K562 (cell line): ENCODE results near the gene ZNF816. TPM values are rescaled to one million over a fixed set of nuclear protein-coding genes. Genes with fewer than 3 reads are reported as not detected.

Experiments
- ATAC-seq: fragments of 200-7000 bp; cut with Tn5 transposase; 3 replicates; pipeline ENCODE4 v1.9.1; 2020; ENCODE audit warnings: moderate library complexity
- BruUV-seq: library from RNA; stranded (reverse); fragments of 400-500 nt; replicated peaks from 2 replicates; lab custom pipeline; 2021; lab: Mats Ljungman, UMichigan
- CTCF ChIA-PET: fragments of 300-600 bp; formaldehyde crosslinking; extraction: SDS; loops from one replicate; lab custom pipeline; 2021; ENCODE audit warnings: low intra/inter-chr PET ratio; lab: Yijun Ruan, JAX
- POLR2A ChIA-PET: fragments of 300-600, 350-650 bp; sonication (Branson Sonifier 250); formaldehyde crosslinking; extraction: SDS; loops from one replicate; lab custom pipeline; 2021; ENCODE audit warnings: antibody characterized with exemption, inconsistent platforms; lab: Yijun Ruan, JAX
- DNase-seq, 4 experiments: peaks; one replicate each; pipeline versions ENCODE4 v3.0.0 to v3.0.0-alpha.2; 2011 to 2018; ENCODE audit warnings: low spot score in 3 of 4, mixed read lengths in 3 of 4; ENCODE audit errors: extremely low read depth in 1 of 4
- FAIRE-seq: peaks from 2 replicates; lab custom pipeline; 2011; peaks lifted over from hg19 to GRCh38; lab: Jason Lieb, UNC
- H2AFZ ChIP-seq: 2 replicates; pipeline ENCODE4 v1.6.0; 2011; ENCODE audit warnings: low read depth, low read length, control low read depth, inconsistent platforms
- H3K27ac ChIP-seq: fragments of 200-600 bp; 3 replicates; pipeline ENCODE4 v1.8.0; 2011; ENCODE audit warnings: low read depth, mild to moderate bottlenecking, control low read depth, inconsistent platforms, low read length, moderate library complexity, mixed read lengths; ENCODE audit errors: extremely low read depth
- H3K27me3 ChIP-seq, 2 experiments: fragments of 300-600 bp in 1 of 2; 2 replicates in 1 of 2; 3 replicates in 1 of 2; pipeline versions ENCODE4 v1.6.0 to v1.8.0; 2011; ENCODE audit warnings: inconsistent platforms in 2 of 2, low read length in 2 of 2, mild to moderate bottlenecking in 1 of 2, mixed read lengths in 1 of 2, moderate library complexity in 1 of 2; ENCODE audit not compliant: control insufficient read depth in 2 of 2, insufficient read depth in 2 of 2
- H3K36me3 ChIP-seq: fragments of 300-600 bp; 3 replicates; pipeline ENCODE4 v1.8.0; 2011; ENCODE audit warnings: mild to moderate bottlenecking, low read length, inconsistent platforms; ENCODE audit not compliant: control insufficient read depth, insufficient read depth
- H3K4me1 ChIP-seq, 2 experiments: fragments of 200-600 bp in 1 of 2; replicated peaks in 1 of 2; 2 replicates in 1 of 2; 3 replicates in 1 of 2; pipeline versions ENCODE4 v1.5.1 to v1.8.0; 2011; ENCODE audit warnings: inconsistent platforms in 2 of 2, low read length in 2 of 2, mild to moderate bottlenecking in 1 of 2, mixed read lengths in 1 of 2, moderate library complexity in 1 of 2; ENCODE audit not compliant: control insufficient read depth in 2 of 2, insufficient read depth in 2 of 2
- H3K4me2 ChIP-seq: 2 replicates; pipeline ENCODE4 v1.6.1; 2011; ENCODE audit warnings: low read length, control low read depth, inconsistent platforms, mixed read lengths; ENCODE audit not compliant: insufficient read depth
- H3K4me3 ChIP-seq: fragments of 200-600 bp; sonication (generic), shearing (Covaris generic); 2 replicates; pipeline ENCODE4 v1.5.1; 2016; ENCODE audit warnings: control low read depth, inconsistent platforms
- H3K79me2 ChIP-seq: fragments of 200-600 bp; 3 replicates; pipeline ENCODE4 v1.8.0; 2011; ENCODE audit warnings: low read length, inconsistent platforms; ENCODE audit not compliant: control insufficient read depth, insufficient read depth
- H3K9ac ChIP-seq, 2 experiments: 2 replicates each; pipeline versions ENCODE4 v1.6.0 to v1.6.1; 2011; ENCODE audit warnings: low read depth in 2 of 2, low read length in 2 of 2, control low read depth in 1 of 2, inconsistent platforms in 1 of 2, mild to moderate bottlenecking in 1 of 2, mixed read lengths in 1 of 2; ENCODE audit not compliant: insufficient read depth in 1 of 2
- H3K9me1 ChIP-seq: one replicate; pipeline ENCODE4 v1.6.0; 2011; ENCODE audit warnings: inconsistent platforms, mild to moderate bottlenecking, low read length, moderate library complexity; ENCODE audit not compliant: control insufficient read depth, insufficient read depth
- H3K9me3 ChIP-seq: replicated peaks from 2 replicates; pipeline ENCODE4 v1.5.1; 2011; ENCODE audit warnings: low read depth, low read length, inconsistent platforms; ENCODE audit not compliant: control insufficient read depth, insufficient read depth
- H4K20me1 ChIP-seq: replicated peaks from 2 replicates; pipeline ENCODE4 v1.6.1; 2011; ENCODE audit warnings: low read length, inconsistent platforms, mixed read lengths; ENCODE audit not compliant: control insufficient read depth, insufficient read depth
- HDAC3 ChIP-seq: fragments of 450-650 bp; IDR thresholded peaks from 2 replicates; pipeline ENCODE4 v1.6.1; 2018; ENCODE audit warnings: borderline replicate concordance, mild to moderate bottlenecking, moderate library complexity; ENCODE audit not compliant: partially characterized antibody
- JUND ChIP-seq, 2 experiments: IDR thresholded peaks; 2 replicates in 1 of 2; 3 replicates in 1 of 2; pipeline ENCODE4 v1.6.1; 2011; ENCODE audit warnings: borderline replicate concordance in 2 of 2, low read depth in 2 of 2, low read length in 2 of 2, improper control_type of control experiment in 1 of 2, missing biosample characterization in 1 of 2, missing genetic modification characterization in 1 of 2, missing genetic modification reagents in 1 of 2
- PTBP1 ChIP-seq: fragments of 200-400 bp; formaldehyde crosslinking; IDR thresholded peaks from 2 replicates; pipeline ENCODE4 v1.6.1; 2017; ENCODE audit warnings: low read depth, low read length
- SMARCC2 ChIP-seq: fragments of 450-650 bp; IDR thresholded peaks from 2 replicates; pipeline ENCODE4 v1.6.1; 2017; ENCODE audit warnings: antibody characterized with exemption, moderate library complexity, mild to moderate bottlenecking, low read depth
- WHSC1 ChIP-seq: IDR thresholded peaks from one replicate; pipeline ENCODE4 v1.6.1; 2012; ENCODE audit warnings: low read length, control low read depth, inconsistent platforms
- ZNF644 ChIP-seq: fragments of 200-800 bp; sonication (Bioruptor generic); IDR thresholded peaks from 2 replicates; pipeline ENCODE4 v1.6.1; 2016; ENCODE audit warnings: low read depth, missing genetic modification characterization, missing compliant biosample characterization
- WGBS: fragments of 100-300 bp; shearing (Covaris generic); methylation state at CpG from one replicate; pipeline ENCODE4 v1.1.6; 2016; ENCODE audit warnings: low coverage, mixed read lengths; ENCODE audit not compliant: insufficient coverage; ENCODE audit errors: missing lambda C conversion rate; 5-methylcytosine and 5-hydroxymethylcytosine counted together
- in situ Hi-C: fragments of 300-500 bp; cut with MboI; formaldehyde crosslinking; loops from 4 replicates; pipeline ENCODE4 v1.15.0; 2018; ENCODE audit warnings: inconsistent platforms, mixed read lengths
- intact Hi-C: fragments of 100-400 bp; cut with micrococcal nuclease; formaldehyde crosslinking; loops from 2 replicates; pipeline ENCODE4 v1.14.2; 2022
- polyA plus RNA-seq, 8 experiments: library from polyadenylated mRNA; depleted of rRNA in 4 of 8; stranded (reverse) in 5 of 8; unstranded in 3 of 8; fragments of >200 nt; fragmentation: Nextera tagmentation in 2 of 8; fragmentation: Illumina TruSeq in 1 of 8; extraction: Ambion mirVana in 2 of 8; extraction: Trizol in 1 of 8; gene quantifications; 2 replicates each; pipeline versions ENCODE4 v1.2.1 to v1.2.3, GENCODE V29; 2011 to 2014; ENCODE audit warnings: inconsistent platforms in 1 of 8, missing spikeins in 1 of 8
- total RNA-seq, 7 experiments: library from RNA; depleted of rRNA in 6 of 7; stranded (reverse); fragments of >200 nt in 6 of 7; fragmentation: Illumina TruSeq in 2 of 7; extraction: Trizol in 2 of 7; gene quantifications; 2 replicates each; pipeline versions ENCODE4 v1.2.1 to v1.2.3, GENCODE V29; 2011 to 2021; ENCODE audit warnings: low replicate concordance in 1 of 7

Gene ZNF816
- total and polyA plus RNA-seq, 9 of the 15 experiments (the other 6 are each of a cell fraction or from before 2014, with no cell fraction given) = 8.6 to 23.4 (median 13.0) TPM

DNA sequence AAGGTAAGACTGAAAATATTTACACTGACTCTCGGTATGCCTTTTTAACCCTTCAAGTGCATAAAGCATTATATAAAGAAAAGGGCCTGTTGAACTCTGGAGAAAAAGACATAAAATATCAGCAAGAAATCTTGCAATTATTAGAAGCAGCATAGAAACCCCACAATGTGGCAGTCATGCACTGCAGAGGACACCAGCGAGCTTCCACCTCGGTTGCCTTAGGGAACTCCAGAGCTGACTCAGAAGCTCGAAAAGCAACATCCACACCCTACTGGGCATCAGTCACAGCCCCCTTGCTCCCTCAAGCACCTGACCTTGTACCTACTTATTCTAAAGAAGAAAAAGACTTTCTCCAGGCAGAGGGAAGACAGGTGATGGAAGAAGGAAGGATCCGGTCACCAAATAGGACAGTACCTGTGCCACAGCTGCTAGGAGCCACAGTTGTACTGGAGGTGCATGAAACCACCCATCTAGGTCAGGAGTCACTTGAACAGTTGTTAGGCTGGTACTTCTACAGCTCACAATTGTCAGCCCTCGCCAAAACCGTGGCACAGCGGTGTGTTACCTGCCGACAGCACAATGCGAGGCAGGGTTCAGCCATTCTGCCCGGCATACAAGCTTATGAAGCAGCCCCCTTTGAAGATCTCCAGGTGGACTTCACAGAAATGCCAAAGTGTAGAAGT, 2.9 kb downstream of the ZNF816 start (continued):
- TF ChIP-seq HDAC3 (no peak), PTBP1 (no peak), WHSC1 (no peak), JUND (IDR thresholded peaks at IDR 0.05; ENCODE audit: borderline replicate concordance, low read depth, low read length) (no peak), JUND (tag; IDR thresholded peaks at IDR 0.05; ENCODE audit: borderline replicate concordance, low read depth, low read length) (no peak)

DNA sequence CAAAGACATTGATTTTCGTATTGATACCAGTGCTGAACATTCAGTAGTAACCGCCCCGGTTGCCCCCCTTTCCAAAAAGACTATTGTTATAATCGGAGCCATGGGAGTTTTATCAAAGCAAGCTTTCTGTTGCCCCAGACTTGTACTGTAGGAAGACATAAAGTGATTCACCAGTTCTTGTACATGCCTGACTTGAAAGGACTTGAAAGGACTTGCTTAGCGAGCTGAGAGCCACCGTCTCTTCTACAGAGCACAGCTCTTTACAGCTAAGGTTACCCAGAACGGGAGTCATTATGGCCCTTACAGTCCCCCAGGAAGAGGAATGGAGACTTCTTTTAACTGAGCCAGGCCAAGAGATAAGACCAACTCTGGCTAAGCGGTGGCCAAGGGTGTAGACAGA, 5.1 kb downstream of the ZNF816 start:
- Histone ChIP-seq H3K9ac (no peak overlapping the region), H3K36me3 (peaks cover 69% of the 10 kb centered on the region), H3K4me1 (peaks cover 0 to 8% of the 10 kb centered on the region in 2 experiments; a peak in 3 of 5 replicates), H3K4me3 (no peak overlapping the region), H4K20me1 (no peaks in the 10 kb centered on the region), H3K79me2 (peaks cover 51% of the 10 kb centered on the region), H2AFZ (no peak overlapping the region), H3K27ac (no peak overlapping the region), H3K27me3 (no peaks in the 10 kb centered on the region), H3K4me2 (no peak overlapping the region), H3K9me3 (peaks cover 30% of the 10 kb centered on the region), H3K9me1 (no peaks in the 10 kb centered on the region)
- intact Hi-C loops (no loop called here), in situ Hi-C loops (no loop called here)
- TF ChIP-seq ZNF644 (tag) (no peak), SMARCC2 (no peak), HDAC3 (no peak)
- DNase-seq = no peak
- no peak for ATAC-seq
- no TSS peak for BruUV-seq
- FAIRE-seq = no peak
- 81% methylated on average over 8 of the region's 8 CpGs for WGBS
- CTCF ChIA-PET = interaction anchor here (0.6 kb wide), 1 partner anchor 36 kb away, joined by 3 read pairs; no protein-coding TSS in a partner anchor
- POLR2A ChIA-PET = no interaction called here
